GM18526 (cell line): Measurements from ENCODE around the gene TPSAB1.
"Not testable (repeated sequence)": the region's sequence is repeated elsewhere in the genome, so short reads cannot be mapped to it uniquely, and the experiment has no call there.

Experiments
- POLR2A ChIP-seq: IDR thresholded peaks from 3 replicates; pipeline ENCODE4 v1.6.1; 2011; ENCODE audit not compliant: insufficient read length; ENCODE audit errors: extremely low read depth

TPSAB1 gene

GRCh38 chr16:1218930-1219611 is 21.4 kb upstream of the TPSAB1 start:
- no peak for TF ChIP-seq POLR2A

DNA sequence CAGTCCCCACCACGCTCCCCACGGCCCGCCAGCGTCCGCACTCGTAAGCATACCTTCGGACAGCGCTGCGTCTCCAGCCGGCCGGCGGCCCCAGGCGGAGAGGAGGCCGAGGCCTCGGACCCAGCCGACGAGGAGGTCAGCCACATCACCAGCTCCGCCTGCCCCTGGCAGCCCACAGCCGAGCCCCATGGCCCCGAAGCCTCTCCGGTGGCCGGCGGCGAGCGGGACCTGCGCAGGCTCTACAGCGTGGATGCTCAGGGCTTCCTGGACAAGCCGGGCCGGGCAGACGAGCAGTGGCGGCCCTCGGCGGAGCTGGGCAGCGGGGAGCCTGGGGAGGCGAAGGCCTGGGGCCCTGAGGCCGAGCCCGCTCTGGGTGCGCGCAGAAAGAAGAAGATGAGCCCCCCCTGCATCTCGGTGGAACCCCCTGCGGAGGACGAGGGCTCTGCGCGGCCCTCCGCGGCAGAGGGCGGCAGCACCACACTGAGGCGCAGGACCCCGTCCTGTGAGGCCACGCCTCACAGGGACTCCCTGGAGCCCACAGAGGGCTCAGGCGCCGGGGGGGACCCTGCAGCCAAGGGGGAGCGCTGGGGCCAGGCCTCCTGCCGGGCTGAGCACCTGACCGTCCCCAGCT is 20.3 kb upstream of the TPSAB1 start:
- TF ChIP-seq POLR2A, result no peak

GRCh38 chr16:1220841-1221627 is 19.5 kb upstream of the TPSAB1 start:
- no peak for TF ChIP-seq POLR2A

DNA sequence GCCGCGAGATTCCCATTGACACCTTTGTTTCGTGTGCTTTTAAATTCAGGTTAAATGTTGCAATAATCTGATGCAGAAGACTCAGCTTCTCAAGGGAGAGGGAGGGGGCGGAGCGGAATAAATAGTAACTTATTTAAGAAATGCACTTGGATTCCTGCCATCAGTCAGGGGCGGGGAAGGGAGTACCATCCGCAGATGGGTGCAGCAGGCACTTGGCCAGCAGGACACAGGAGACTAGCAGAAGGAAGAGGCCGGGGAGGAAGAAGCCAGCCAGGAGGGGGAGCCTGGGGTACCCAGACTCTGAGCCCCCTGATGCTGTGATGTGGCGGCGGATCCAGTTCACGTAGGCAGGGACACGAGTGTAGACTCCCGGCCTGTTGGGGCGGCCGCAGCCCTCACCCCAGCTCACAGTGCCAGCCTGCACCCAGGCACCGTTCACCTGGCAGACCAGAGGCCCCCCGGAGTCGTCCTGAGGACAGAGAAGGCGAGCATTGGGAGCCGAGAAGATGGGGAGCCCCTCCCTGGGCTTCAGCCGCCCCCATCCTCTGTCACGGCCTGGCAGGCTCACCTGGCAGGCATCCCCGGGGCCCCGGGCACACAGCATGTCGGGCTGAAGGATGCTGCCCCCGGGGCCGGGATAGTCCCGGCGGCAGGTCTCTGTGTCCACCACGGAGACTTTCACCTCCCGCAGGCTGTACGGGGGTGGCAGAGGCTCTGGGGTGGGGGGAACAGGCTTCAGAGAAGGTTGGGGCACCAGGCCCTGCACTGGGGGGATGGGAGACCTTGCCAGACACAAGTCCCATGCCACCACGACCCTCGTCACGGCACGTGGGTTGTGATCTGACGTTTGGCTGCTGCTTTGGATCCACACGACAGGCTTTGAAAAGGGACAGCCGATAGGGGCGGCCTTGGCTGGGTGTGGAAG is 18.6 kb upstream of the TPSAB1 start:
- no peak for TF ChIP-seq POLR2A

GRCh38 chr16:1222553-1223354 is 17.8 kb upstream of the TPSAB1 start:
- TF ChIP-seq POLR2A, result no peak

DNA sequence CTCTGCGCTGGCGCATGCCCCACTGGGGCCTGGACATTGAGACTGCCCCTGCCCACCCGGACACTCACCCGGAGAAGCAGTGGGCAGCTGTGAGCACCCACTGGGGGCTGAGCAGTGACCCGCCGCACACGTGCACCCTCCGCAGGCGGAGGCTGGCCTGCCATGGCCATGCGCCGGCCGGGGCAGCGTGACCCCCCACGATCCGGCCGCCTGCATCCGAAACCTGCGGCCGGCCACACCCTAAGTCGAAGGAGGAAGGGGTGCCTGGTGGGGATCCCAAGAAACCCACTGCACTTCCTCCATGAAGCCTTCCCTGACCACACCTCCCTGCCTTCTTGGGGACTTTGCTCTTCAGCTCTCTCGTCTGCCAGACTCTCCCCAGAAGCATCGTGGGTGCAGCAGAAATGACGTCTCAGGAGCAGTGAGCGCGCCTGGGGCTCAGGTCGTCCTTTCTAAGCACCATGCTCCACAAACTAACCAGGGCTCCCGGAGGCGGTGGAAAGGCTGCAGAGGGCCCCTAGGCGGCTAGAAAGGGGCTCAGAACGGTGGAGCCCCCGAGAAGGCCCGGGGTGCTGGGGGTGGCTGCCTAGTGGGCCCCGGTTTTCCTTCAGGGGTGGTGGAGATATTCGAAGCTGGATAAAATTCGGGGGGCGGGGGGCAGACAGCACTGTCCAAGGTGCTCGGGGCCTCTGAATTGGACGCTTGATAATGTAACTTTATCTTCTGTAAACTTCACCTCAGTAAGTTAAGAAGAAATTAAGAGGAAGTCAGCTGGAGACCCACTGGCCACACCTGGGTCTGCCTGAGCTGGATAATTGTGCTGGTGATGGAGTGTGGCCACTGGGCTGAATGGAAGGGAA is 16.9 kb upstream of the TPSAB1 start:
- TF ChIP-seq POLR2A, result no peak

- TF ChIP-seq POLR2A, result no peak
Measured at GRCh38 chr16:1224558-1224957, 15.9 kb upstream of the TPSAB1 start.

GRCh38 chr16:1225051-1225451 is 15.5 kb upstream of the TPSAB1 start, which contains the start of gene TPSG1:
Gene TPSG1, minus strand, starts transcription at chr16:1225268. Its CDS starts 16 bp downstream, at chr16:1225252.
- no peak for TF ChIP-seq POLR2A

- TF ChIP-seq POLR2A, result not testable (repeated sequence)
Measured at GRCh38 chr16:1230084-1230470, 10.4 kb upstream of the TPSAB1 start, which contains the start of gene TPSB2. Gene TPSB2, minus strand, starts transcription at chr16:1230184. Its CDS starts 233 bp downstream, at chr16:1229951.

GRCh38 chr16:1237990-1238389 is 2.5 kb upstream of the TPSAB1 start:
- no peak for TF ChIP-seq POLR2A

GRCh38 chr16:1244881-1245280 is 4.4 kb downstream of the TPSAB1 start:
- no peak for TF ChIP-seq POLR2A

- TF ChIP-seq POLR2A, result no peak
Measured at GRCh38 chr16:1245452-1246020, 5.0 kb downstream of the TPSAB1 start.
